GM10847 (cell line): ENCODE results near the gene LILRB2.

Source experiments
- POLR2A ChIP-seq: IDR thresholded peaks from 2 replicates; pipeline ENCODE4 v1.6.1; 2011; ENCODE audit not compliant: insufficient read length; ENCODE audit errors: extremely low read depth

LILRB2 gene

DNA sequence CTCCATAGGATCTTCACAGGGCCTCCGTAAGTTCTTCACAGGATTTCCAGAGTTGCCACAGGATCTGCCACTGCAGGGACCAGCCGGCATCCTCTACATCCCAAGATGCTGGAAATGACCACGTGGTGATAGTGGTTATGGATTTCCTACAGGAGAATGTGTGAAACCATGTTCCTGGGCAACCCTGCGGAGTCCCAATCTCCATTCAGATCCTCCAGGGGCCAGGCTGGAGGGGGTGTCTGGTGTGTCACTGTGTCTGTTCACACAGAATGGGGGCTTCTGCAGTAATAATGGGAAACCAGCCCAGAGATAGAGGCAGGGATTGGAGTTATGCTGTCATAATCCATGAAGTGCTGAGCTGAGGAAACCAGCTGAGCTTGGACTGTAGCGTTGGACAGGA, 47.0 kb downstream of the LILRB2 start:
- TF ChIP-seq POLR2A, result no peak

DNA sequence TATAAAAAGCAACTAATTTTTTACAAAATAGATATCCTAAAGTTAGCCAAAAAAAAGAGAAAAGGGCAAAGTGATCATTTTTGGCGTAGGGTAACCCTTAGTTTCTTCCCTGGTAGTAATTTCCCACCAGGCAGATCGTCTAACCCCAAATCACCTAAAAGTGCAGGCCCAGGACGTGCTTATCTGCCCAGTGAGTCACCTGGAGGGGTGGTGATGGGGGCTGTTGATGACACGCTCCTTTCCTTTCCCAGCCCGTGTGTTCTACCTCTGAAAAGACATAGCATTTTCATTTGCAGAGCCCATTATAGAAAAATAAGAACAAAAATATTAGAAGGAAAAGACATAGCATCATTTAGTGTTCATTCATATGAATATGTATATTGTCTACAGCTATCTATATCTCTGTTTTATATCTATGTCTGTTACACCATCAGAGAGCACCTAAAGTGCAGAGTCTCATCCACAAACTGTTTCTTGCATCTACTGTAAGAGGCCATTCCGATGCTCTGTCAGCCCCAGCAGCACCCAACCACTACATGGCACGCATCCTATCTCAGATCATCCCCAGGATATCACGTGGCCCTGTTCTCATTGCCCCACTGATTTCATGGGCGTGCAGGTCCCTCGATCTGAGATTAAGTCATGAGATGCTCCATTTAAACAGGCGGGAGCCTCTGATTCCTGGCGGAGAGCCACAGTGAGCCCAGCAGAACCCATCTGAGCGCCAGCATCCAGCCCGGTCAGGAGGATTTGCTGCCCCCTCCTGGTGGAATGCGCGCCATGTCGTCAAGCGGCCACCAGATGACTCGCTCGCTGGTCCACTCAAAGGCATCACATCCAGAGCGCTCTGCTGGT, 49.6 kb downstream of the LILRB2 start:
- no peak for TF ChIP-seq POLR2A

DNA sequence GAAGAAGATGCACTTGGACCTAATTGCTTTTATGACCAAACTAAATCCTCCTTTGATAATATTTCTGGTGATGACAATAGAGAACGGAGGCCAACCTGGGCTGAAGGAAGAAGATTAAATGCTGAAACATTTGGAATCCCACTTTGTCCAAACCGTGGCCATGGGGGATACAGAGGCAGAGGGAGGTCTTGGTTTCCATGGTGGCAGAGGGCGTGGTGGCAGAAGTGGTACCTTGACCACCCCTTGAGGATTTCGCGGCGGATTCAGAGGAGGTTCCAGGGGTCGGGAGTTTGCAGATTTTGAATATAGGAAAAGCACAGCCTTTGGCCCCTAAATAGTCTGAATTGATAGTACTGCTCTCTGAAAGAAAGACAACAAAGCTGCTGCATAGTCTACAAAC, 50.9 kb downstream of the LILRB2 start:
- no peak for TF ChIP-seq POLR2A

DNA sequence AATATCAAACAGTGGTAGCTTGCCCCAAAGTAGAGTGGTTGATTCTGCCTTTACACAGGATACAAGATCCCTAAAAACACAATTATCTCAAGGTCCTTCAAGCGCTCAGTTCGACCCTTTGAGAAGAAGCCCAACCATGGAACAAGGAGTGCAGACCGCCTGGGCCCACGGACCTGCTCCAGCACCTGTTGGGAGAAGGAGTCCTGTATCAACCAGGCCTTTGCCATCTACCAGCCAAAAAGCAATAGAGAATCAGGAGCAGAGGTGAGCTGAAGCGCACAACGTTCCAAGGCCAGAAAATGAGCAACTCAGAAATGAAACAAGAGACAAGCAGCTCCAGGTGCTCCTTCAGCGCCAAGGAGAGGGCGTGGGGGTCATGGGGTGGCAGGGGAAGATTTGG, 51.8 kb downstream of the LILRB2 start:
- TF ChIP-seq POLR2A, result no peak
